Activated effector memory CD4-positive, alpha-beta T cell treated with anti-CD3 and anti-CD28 coated beads, Interleukin-2, amount 50 U/mL, for 16 hours (primary cell): ENCODE data around the gene COBL.

Source experiments
- DNase-seq: peaks from one replicate; pipeline ENCODE4 v3.0.0-alpha.2; 2020

COBL gene

DNA sequence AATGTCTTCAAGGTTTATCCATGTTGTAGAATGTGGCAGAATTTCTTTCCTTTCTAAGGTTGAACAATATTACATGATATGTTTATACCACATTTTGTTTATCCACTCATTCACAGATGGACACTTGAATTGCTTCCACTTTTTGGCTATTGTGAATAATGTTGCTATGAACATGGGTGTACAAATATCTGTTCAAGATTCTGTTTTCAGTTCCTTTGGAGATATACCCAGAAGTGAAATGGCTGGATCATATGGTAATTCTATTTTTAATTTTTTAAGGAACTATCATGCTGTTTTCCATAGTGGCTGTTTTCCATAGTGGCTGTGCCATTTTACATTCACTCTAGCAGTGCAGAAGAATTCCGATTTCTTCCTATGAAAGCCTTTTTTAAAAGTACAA is 339.2 kb downstream of the COBL start:
- no peak for DNase-seq

DNA sequence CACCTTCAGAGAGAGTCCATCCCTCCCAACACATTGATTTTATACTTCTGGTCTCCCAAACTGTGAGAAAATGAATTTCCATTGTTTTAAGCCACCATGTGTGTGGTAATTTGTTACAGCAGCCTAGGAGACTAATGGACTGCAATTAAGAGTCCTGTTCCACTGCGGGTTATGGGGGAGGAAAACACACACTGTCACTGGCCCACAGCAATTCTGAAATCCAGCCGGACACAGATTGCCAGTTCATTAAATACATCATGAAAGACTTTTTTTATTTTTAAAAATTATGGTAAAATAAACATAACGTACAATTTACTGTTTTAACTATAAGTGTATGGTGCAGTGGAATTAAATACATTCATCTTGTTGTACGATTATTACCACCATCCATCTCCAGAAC is 340.5 kb downstream of the COBL start:
- no peak for DNase-seq

DNA sequence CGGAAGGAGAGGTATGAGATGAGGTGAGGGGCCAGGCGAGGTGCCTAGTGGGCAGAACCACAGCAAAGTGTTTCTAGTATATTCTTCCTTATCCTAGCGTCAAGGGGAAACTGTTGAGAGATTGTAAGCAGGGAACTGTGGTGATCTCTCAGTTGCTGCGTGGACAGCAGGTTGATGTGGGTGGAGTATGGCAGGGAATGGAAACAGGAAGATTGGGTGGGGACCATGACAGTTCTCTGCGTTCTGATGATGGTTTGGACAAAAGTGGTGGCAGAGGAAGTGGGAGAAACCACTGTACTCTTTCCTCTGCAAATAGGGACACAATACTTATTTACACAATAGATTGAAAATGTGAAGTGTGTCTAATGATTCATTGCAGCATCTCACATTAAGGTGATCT is 342.4 kb downstream of the COBL start:
- DNase-seq = no peak

DNA sequence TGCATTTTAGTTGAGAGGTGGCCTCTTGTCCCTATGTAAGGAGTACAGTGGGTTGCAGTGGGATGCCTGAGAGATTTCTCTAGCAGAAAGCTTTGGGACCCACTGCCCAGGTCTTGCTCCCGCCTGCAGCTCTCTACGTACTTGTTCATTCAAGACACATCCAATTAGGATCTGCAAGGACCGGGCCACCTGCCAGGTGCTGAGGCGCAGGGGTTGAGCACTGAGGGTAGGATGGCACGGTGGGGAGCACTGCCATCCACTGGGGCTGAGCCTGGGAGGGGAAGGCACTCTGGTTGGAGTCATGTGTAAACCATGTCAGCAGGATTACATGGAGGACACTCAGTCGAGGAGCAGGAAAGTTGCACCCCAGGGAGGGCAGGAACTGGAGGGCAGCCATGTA is 342.8 kb downstream of the COBL start:
- no peak for DNase-seq

DNA sequence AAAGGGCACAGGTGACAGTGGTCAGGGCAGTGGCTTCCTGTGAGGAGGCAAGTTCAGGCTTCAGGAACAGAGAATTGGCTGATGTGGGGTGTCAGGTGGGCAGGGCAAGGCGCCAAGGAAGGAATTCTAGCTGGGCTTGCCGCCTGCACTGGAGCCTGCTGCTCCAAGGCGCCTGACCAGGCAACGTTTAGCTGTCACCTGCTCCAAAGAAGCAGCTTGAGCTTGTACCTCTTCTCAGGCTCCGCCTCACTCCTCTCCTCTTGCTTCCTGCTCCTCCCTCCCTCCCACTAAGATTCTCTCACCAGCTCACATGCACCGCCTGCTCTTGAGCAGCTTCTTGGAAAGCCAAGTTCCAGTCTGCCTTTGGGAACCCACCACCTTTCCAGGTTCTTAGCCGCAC is 346.5 kb downstream of the COBL start:
- no peak for DNase-seq
